ENCODE results near the gene CAD. TPM values are rescaled to one million over a fixed set of nuclear protein-coding genes. Genes with fewer than 3 reads are reported as not detected.
"Not testable (repeated sequence)": the region's sequence is repeated elsewhere in the genome, so short reads cannot be mapped to it uniquely, and the experiment has no call there.

CAD gene
- polyA plus RNA-seq, 2 of the 4 experiments (the other 2 are of a cell fraction) = 50.5 to 69.3 TPM

DNA sequence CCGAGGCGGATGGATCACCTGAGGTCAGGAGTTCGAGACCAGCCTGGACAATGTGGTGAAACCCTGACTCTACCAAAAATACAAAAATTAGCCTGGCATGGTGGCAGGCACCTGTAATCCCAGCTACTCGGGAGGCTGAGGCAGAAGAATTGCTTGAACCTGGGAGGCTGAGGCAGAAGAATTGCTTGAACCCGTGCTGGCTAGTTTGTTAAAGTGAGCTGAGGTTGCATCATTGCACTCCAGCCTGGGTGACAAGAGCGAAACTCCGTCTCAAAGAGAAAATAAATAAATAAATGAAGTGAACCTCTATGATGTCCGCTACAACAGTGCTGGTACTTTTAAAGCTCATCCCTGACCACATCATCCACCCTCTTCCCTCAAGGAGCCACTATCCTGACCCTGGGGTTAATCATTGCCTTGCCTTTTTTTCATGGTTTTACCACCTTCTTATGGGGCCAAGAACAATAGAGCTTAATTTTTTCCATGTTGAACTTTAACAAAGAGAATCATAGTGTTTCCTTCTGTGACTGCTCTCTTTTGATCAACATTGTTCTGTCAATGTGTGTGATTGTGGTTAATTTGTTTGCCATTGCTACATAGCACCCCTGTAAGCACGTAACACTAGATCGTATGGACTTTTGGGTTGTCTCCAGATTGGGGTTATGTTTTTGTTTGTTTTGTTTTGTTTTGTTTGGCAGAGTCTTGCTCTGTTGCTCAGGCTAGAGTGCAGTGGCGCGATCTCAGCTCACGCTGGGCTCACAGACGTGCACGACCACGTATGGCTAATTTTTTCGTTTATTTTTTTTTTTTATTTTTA lies 22.4 kb upstream of the CAD start (continued):
- no peak for TF ChIP-seq FOXS1 (CRISPR knock-in tag; IDR thresholded peaks at IDR 0.05)

- WGBS (ENCODE audit: missing lambda C conversion rate) = 84% methylated on average over 3 of the region's 3 CpGs
- H3K4me1 ChIP-seq; FAIRE-seq; H3K9me3 ChIP-seq; POLR2A ChIA-PET; H3K4me2 ChIP-seq; ATAC-seq; H3K27ac ChIP-seq; DNase-seq (ENCODE audit: low read depth in 1 of 2, low spot score in 1 of 2); H3K4me3 ChIP-seq: not testable (repeated sequence)
- CTCF ChIA-PET = interaction anchor here (5.4 kb wide), 1 partner anchor 96 kb away, joined by 81 read pairs; no protein-coding TSS in a partner anchor
Observed at GRCh38 chr2:27195799-27196198, 21.4 kb upstream of the CAD start.

DNA sequence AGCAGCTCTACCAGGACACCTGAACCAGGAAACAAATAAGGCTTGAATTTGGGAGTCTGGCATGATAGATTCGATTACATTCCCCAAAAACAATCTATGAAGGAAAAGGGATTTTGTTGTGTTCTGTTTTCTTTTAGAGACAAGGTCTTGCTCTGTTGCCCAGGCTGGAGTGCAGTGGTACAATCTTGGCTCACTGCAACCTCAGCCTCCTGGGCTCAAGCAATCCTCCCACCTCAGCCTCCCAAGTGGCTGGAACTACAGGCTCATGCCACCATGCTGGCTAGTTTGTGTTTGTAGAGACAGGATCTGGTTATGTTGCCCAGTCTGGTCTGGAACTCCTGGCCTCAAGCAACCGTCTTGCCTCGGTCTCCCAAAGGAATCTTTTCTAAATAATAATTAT lies 19.1 kb upstream of the CAD start:
- 83% methylated on average over 3 of the region's 3 CpGs for WGBS (ENCODE audit: missing lambda C conversion rate)

GRCh38 chr2:27198627-27199026 lies 18.5 kb upstream of the CAD start:
- ChIA-PET CTCF (interaction anchor here (0.9 to 1.0 kb wide), 2 partner anchors 14 to 105 kb away, joined by 3 read pairs; no protein-coding TSS in a partner anchor), POLR2A (no interaction called here)
- Histone ChIP-seq H3K9me3 (no peaks in the 10 kb centered on the region), H3K4me3 (no peak overlapping the region), H3K4me2 (no peak overlapping the region), H3K27ac (no peak overlapping the region), H3K4me1 (0 out of 3 replicates have a peak, but pooled peaks cover 3% of the 10 kb centered on the region)
- TF ChIP-seq, protein P1, sequence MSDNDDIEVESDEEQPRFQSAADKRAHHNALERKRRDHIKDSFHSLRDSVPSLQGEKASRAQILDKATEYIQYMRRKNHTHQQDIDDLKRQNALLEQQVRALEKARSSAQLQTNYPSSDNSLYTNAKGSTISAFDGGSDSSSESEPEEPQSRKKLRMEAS (IDR thresholded peaks at IDR 0.05) = no peak
- TF ChIP-seq EHF (CRISPR knock-in tag; IDR thresholded peaks at IDR 0.05) (no peak), POLR2AphosphoS2 (conservative IDR thresholded peaks at IDR 0.05; ENCODE audit: low read length) (no peak), FOSB (CRISPR knock-in tag; IDR thresholded peaks at IDR 0.05) (no peak), ZC3H11A (IDR thresholded peaks at IDR 0.05) (no peak), CTCF (IDR thresholded peaks at IDR 0.05) (no peak), CHD4 (IDR thresholded peaks at IDR 0.05; ENCODE audit: borderline replicate concordance) (no peak), E2F6 (IDR thresholded peaks at IDR 0.05; ENCODE audit: borderline replicate concordance, low read depth) (no peak), RFX5 (IDR thresholded peaks at IDR 0.05) (no peak), PHF8 (IDR thresholded peaks at IDR 0.05; ENCODE audit: borderline replicate concordance, low read depth) (no peak), FOXS1 (CRISPR knock-in tag; IDR thresholded peaks at IDR 0.05) (no peak), FOSL2 (IDR thresholded peaks at IDR 0.05) (no peak), FOSL2 (CRISPR knock-in tag; IDR thresholded peaks at IDR 0.05) (no peak), ELK1 (IDR thresholded peaks at IDR 0.05; ENCODE audit: low read depth, low read length) (no peak), BHLHE40 (IDR thresholded peaks at IDR 0.05; ENCODE audit: low read depth, low read length) (no peak), HMGXB4 (CRISPR knock-in tag; IDR thresholded peaks at IDR 0.05; ENCODE audit: borderline replicate concordance) (no peak), MYC (IDR thresholded peaks at IDR 0.05; ENCODE audit: borderline replicate concordance, low read length) (no peak), TP53 (CRISPR knock-in tag; IDR thresholded peaks at IDR 0.05) (no peak)
- TF ChIP-seq, protein P2, sequence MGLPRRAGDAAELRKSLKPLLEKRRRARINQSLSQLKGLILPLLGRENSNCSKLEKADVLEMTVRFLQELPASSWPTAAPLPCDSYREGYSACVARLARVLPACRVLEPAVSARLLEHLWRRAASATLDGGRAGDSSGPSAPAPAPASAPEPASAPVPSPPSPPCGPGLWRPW (IDR thresholded peaks at IDR 0.05) = no peak
- TF ChIP-seq, protein P3, sequence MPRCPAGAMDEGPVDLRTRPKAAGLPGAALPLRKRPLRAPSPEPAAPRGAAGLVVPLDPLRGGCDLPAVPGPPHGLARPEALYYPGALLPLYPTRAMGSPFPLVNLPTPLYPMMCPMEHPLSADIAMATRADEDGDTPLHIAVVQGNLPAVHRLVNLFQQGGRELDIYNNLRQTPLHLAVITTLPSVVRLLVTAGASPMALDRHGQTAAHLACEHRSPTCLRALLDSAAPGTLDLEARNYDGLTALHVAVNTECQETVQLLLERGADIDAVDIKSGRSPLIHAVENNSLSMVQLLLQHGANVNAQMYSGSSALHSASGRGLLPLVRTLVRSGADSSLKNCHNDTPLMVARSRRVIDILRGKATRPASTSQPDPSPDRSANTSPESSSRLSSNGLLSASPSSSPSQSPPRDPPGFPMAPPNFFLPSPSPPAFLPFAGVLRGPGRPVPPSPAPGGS (IDR thresholded peaks at IDR 0.05) = no peak
- 89% methylated on average over 2 of the region's 2 CpGs for WGBS (ENCODE audit: missing lambda C conversion rate)
- FAIRE-seq (no peak), DNase-seq (ENCODE audit: low read depth in 1 of 2, low spot score in 1 of 2) (no peak), ATAC-seq (no peak)

More for the DNA sequence above, 19.1 kb upstream of the CAD start:
- H3K27ac ChIP-seq; H3K4me2 ChIP-seq; H3K4me3 ChIP-seq; H3K4me1 ChIP-seq; ATAC-seq; POLR2A ChIA-PET; H3K9me3 ChIP-seq; FAIRE-seq; DNase-seq (ENCODE audit: low read depth in 1 of 2, low spot score in 1 of 2): not testable (repeated sequence)
- CTCF ChIA-PET = interaction anchor here (0.6 to 1.9 kb wide), 3 partner anchors 14 to 182 kb away, joined by 3 to 8 read pairs (median 3); no protein-coding TSS in a partner anchor

Data from A549 (cell line).